ENCODE data around the gene RGS21. TPM values are rescaled to one million over a fixed set of nuclear protein-coding genes. Genes with fewer than 3 reads are reported as not detected.

Gene RGS21
- polyA plus RNA-seq, 1 donor from 2014 or later, result not detected

DNA sequence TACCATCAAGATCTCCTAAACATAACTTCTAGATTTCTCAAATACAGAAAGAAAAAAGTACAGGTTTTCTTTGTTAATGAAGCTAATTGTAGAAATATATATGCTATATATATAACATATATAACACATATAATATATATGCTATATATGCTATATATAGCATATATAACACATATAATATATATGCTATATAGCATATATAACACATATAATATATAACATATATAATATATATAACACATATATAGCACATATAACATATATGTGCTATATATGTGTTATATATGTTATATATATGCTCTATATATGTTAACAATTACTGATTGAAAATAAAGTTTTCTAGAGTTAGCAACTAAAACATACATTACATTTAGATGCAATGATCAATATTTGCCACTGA, 34.8 kb downstream of the RGS21 start:
- TF ChIP-seq MXI1 (conservative IDR thresholded peaks at IDR 0.05; ENCODE audit: poor library complexity, severe bottlenecking), result no peak
- no peak for TF ChIP-seq RAD21 (conservative IDR thresholded peaks at IDR 0.05)
- TF ChIP-seq POLR2AphosphoS5 (IDR thresholded peaks at IDR 0.05), result no peak
- no peak for TF ChIP-seq SMC3 (conservative IDR thresholded peaks at IDR 0.05; ENCODE audit: poor library complexity)
- TF ChIP-seq TAF1 (IDR thresholded peaks at IDR 0.05; ENCODE audit: low read depth), result no peak
- no peak for TF ChIP-seq EZH2 (IDR thresholded peaks at IDR 0.05; ENCODE audit: borderline replicate concordance, insufficient read depth, low read length, poor library complexity, severe bottlenecking)
- TF ChIP-seq EP300 (conservative IDR thresholded peaks at IDR 0.05; ENCODE audit: poor library complexity, severe bottlenecking), result no peak
- TF ChIP-seq, protein P1, sequence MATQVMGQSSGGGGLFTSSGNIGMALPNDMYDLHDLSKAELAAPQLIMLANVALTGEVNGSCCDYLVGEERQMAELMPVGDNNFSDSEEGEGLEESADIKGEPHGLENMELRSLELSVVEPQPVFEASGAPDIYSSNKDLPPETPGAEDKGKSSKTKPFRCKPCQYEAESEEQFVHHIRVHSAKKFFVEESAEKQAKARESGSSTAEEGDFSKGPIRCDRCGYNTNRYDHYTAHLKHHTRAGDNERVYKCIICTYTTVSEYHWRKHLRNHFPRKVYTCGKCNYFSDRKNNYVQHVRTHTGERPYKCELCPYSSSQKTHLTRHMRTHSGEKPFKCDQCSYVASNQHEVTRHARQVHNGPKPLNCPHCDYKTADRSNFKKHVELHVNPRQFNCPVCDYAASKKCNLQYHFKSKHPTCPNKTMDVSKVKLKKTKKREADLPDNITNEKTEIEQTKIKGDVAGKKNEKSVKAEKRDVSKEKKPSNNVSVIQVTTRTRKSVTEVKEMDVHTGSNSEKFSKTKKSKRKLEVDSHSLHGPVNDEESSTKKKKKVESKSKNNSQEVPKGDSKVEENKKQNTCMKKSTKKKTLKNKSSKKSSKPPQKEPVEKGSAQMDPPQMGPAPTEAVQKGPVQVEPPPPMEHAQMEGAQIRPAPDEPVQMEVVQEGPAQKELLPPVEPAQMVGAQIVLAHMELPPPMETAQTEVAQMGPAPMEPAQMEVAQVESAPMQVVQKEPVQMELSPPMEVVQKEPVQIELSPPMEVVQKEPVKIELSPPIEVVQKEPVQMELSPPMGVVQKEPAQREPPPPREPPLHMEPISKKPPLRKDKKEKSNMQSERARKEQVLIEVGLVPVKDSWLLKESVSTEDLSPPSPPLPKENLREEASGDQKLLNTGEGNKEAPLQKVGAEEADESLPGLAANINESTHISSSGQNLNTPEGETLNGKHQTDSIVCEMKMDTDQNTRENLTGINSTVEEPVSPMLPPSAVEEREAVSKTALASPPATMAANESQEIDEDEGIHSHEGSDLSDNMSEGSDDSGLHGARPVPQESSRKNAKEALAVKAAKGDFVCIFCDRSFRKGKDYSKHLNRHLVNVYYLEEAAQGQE (IDR thresholded peaks at IDR 0.05; ENCODE audit: borderline replicate concordance), result no peak
- TF ChIP-seq, protein P2, sequence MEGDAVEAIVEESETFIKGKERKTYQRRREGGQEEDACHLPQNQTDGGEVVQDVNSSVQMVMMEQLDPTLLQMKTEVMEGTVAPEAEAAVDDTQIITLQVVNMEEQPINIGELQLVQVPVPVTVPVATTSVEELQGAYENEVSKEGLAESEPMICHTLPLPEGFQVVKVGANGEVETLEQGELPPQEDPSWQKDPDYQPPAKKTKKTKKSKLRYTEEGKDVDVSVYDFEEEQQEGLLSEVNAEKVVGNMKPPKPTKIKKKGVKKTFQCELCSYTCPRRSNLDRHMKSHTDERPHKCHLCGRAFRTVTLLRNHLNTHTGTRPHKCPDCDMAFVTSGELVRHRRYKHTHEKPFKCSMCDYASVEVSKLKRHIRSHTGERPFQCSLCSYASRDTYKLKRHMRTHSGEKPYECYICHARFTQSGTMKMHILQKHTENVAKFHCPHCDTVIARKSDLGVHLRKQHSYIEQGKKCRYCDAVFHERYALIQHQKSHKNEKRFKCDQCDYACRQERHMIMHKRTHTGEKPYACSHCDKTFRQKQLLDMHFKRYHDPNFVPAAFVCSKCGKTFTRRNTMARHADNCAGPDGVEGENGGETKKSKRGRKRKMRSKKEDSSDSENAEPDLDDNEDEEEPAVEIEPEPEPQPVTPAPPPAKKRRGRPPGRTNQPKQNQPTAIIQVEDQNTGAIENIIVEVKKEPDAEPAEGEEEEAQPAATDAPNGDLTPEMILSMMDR (IDR thresholded peaks at IDR 0.05; ENCODE audit: poor library complexity, severe bottlenecking), result no peak
- Histone ChIP-seq H3K36me3 (ENCODE audit: insufficient read depth, low read length) (no peaks in the 10 kb centered on the region), H2AFZ (ENCODE audit: low read depth, low read length) (no peak overlapping the region), H3K4me3 (ENCODE audit: low read length) (no peak overlapping the region), H3K9me2 (ENCODE audit: insufficient read depth, low read length) (no peaks in the 10 kb centered on the region), H3K79me2 (replicated peaks; ENCODE audit: insufficient read depth, low read length) (no peaks in the 10 kb centered on the region), H4K20me1 (ENCODE audit: insufficient read depth) (no peaks in the 10 kb centered on the region), H3K4me2 (ENCODE audit: low read length) (no peak overlapping the region), H3F3A (ENCODE audit: insufficient read depth, low read length, poor library complexity, severe bottlenecking) (no peaks in the 10 kb centered on the region), H3K9me3 (ENCODE audit: low read length) (no peaks in the 10 kb centered on the region), H3K27me3 (ENCODE audit: insufficient read depth, low read depth, low read length) (no peaks in the 10 kb centered on the region), H3K9ac (ENCODE audit: low read length) (no peak overlapping the region), H3K27ac (ENCODE audit: low read length) (no peak overlapping the region)

DNA sequence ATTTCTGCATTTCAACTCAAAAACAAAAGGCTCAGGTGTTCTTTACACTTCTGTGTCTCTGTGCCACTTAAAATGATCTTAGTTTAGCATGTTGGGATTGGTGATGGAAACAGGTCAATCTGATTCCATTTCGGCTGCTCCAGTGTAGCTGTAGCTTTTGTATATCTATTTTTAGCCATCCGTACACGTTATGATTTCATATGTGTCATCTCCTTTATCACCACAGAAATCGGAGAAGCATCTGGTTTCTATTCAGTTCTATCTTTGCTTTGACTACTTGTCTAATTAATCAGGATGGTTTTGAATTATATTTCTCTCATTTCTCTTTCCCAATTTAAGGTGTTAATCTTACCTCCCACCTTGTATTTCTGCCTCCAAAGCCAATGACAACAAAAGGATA, 41.1 kb downstream of the RGS21 start:
- no peak overlapping the region for H3K4me3 ChIP-seq (ENCODE audit: low read length)
- H3K36me3 ChIP-seq (ENCODE audit: insufficient read depth, low read length), result no peaks in the 10 kb centered on the region
- no peak overlapping the region for H3K4me2 ChIP-seq (ENCODE audit: low read length)
- H3K9me3 ChIP-seq (ENCODE audit: low read length), result no peaks in the 10 kb centered on the region
- H3K27me3 ChIP-seq (ENCODE audit: insufficient read depth, low read depth, low read length), result no peaks in the 10 kb centered on the region
- no peak overlapping the region for H2AFZ ChIP-seq (ENCODE audit: low read depth, low read length)
- no peak for TF ChIP-seq EP300 (conservative IDR thresholded peaks at IDR 0.05; ENCODE audit: poor library complexity, severe bottlenecking)
- TF ChIP-seq EZH2 (IDR thresholded peaks at IDR 0.05; ENCODE audit: borderline replicate concordance, insufficient read depth, low read length, poor library complexity, severe bottlenecking), result no peak
- no peak for TF ChIP-seq POLR2AphosphoS5 (IDR thresholded peaks at IDR 0.05)
- TF ChIP-seq RAD21 (conservative IDR thresholded peaks at IDR 0.05), result no peak
- no peak for TF ChIP-seq MXI1 (conservative IDR thresholded peaks at IDR 0.05; ENCODE audit: poor library complexity, severe bottlenecking)
- no peaks in the 10 kb centered on the region for H4K20me1 ChIP-seq (ENCODE audit: insufficient read depth)
- no peak overlapping the region for H3K27ac ChIP-seq (ENCODE audit: low read length)
- no peaks in the 10 kb centered on the region for H3K79me2 ChIP-seq (replicated peaks; ENCODE audit: insufficient read depth, low read length)
- H3K9ac ChIP-seq (ENCODE audit: low read length), result no peak overlapping the region
- no peaks in the 10 kb centered on the region for H3F3A ChIP-seq (ENCODE audit: insufficient read depth, low read length, poor library complexity, severe bottlenecking)
- no peaks in the 10 kb centered on the region for H3K9me2 ChIP-seq (ENCODE audit: insufficient read depth, low read length)

Data from neural cell (in vitro differentiated cells).